Neutrophil (primary cell): ENCODE measurements around the gene POM121L2.
A peak's percentile ranks its signal among the peaks of the same experiment; 100 is the strongest.

ENCODE experiments used
- H3K27ac ChIP-seq: fragments of 200-600 bp; sonication (generic); 2 replicates; pipeline ENCODE4 v1.5.1; 2016; ENCODE audit warnings: mild to moderate bottlenecking, moderate library complexity
- H3K27me3 ChIP-seq: fragments of 200-600 bp; sonication (generic); 2 replicates; pipeline ENCODE4 v1.6.0; 2016; ENCODE audit warnings: mild to moderate bottlenecking
- H3K36me3 ChIP-seq: fragments of 200-600 bp; sonication (generic); 2 replicates; pipeline ENCODE4 v1.5.1; 2017
- H3K4me1 ChIP-seq, 2 experiments: fragments of 200-600 bp in 1 of 2; sonication (generic) in 1 of 2; 1 replicate in 1 of 2; 2 replicates in 1 of 2; pipeline versions ENCODE4 v1.5.1 to v1.6.1; 2013 to 2016; ENCODE audit warnings: low read depth in 1 of 2, low read length in 1 of 2, mild to moderate bottlenecking in 1 of 2, moderate library complexity in 1 of 2; ENCODE audit not compliant: control insufficient read depth in 1 of 2, insufficient read depth in 1 of 2
- H3K4me3 ChIP-seq, 2 experiments: fragments of 200-600 bp in 1 of 2; sonication (generic) in 1 of 2; 1 replicate in 1 of 2; 2 replicates in 1 of 2; pipeline ENCODE4 v1.5.1; 2013 to 2016; ENCODE audit warnings: low read depth in 1 of 2, low read length in 1 of 2, mild to moderate bottlenecking in 1 of 2, moderate library complexity in 1 of 2
- H3K9me3 ChIP-seq: fragments of 200-600 bp; sonication (generic); 2 replicates; pipeline ENCODE4 v1.5.1; 2016
- TF ChIP-seq, protein P1 (sequence below): fragments of 200-600 bp; sonication (generic); IDR thresholded peaks from 2 replicates; pipeline ENCODE4 v1.5.1; 2016; ENCODE audit warnings: antibody characterized with exemption

Gene POM121L2

GRCh38 chr6:27318973-27319372 lies 6.9 kb upstream of the POM121L2 start:
- Histone ChIP-seq H3K27me3 (peaks cover 48% of the 10 kb centered on the region), H3K27ac (no peak overlapping the region)
- TF ChIP-seq, protein P1, sequence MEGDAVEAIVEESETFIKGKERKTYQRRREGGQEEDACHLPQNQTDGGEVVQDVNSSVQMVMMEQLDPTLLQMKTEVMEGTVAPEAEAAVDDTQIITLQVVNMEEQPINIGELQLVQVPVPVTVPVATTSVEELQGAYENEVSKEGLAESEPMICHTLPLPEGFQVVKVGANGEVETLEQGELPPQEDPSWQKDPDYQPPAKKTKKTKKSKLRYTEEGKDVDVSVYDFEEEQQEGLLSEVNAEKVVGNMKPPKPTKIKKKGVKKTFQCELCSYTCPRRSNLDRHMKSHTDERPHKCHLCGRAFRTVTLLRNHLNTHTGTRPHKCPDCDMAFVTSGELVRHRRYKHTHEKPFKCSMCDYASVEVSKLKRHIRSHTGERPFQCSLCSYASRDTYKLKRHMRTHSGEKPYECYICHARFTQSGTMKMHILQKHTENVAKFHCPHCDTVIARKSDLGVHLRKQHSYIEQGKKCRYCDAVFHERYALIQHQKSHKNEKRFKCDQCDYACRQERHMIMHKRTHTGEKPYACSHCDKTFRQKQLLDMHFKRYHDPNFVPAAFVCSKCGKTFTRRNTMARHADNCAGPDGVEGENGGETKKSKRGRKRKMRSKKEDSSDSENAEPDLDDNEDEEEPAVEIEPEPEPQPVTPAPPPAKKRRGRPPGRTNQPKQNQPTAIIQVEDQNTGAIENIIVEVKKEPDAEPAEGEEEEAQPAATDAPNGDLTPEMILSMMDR = no peak

GRCh38 chr6:27314046-27314445 lies 2.0 kb upstream of the POM121L2 start:
- Histone ChIP-seq H3K27me3 (peaks cover 96% of the 10 kb centered on the region), H3K4me3 (no peak overlapping the region), H3K9me3 (no peaks in the 10 kb centered on the region), H3K27ac (no peak overlapping the region), H3K36me3 (no peaks in the 10 kb centered on the region), H3K4me1 (peaks cover 11 to 12% of the 10 kb centered on the region in 2 experiments)
- TF ChIP-seq, protein P1 = no peak

More at GRCh38 chr6:27318973-27319372, 6.9 kb upstream of the POM121L2 start:
- H3K4me1 ChIP-seq = no peaks in the 10 kb centered on the region
- no peak overlapping the region for H3K4me3 ChIP-seq
- H3K9me3 ChIP-seq = no peaks in the 10 kb centered on the region
- H3K36me3 ChIP-seq = no peaks in the 10 kb centered on the region

DNA sequence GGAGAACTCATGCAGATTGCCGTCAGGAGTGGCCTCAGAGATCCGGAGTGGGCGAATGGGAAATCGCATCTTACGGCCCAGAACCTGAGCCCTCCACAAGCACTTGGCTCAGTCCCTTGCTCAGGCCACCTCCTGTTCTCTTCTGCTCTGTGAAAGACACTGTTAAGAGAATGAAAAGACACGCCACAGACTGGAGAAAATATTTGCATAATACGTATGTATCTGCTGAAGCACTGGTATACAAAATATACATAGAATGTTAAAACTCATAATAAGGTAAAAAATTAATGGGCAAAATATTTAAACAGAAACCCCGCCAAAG lies 838 bp upstream of the POM121L2 start:
- Histone ChIP-seq H3K27ac (no peak overlapping the region), H3K36me3 (no peaks in the 10 kb centered on the region), H3K4me3 (peak overlapping the region in 1 of 2 experiments; percentile 32), H3K9me3 (no peaks in the 10 kb centered on the region), H3K4me1 (peaks cover 11 to 12% of the 10 kb centered on the region in 2 experiments), H3K27me3 (peaks cover 96% of the 10 kb centered on the region)
- TF ChIP-seq, protein P1 = no peak

- Histone ChIP-seq H3K4me3 (no peak overlapping the region), H3K4me1 (peaks cover 11 to 12% of the 10 kb centered on the region in 2 experiments), H3K27me3 (peaks cover 97% of the 10 kb centered on the region)
These were observed 297 bp downstream of the POM121L2 start for GRCh38 chr6:27311806-27312145.

GRCh38 chr6:27303613-27304272 lies 8.3 kb downstream of the POM121L2 start:
- H3K27ac ChIP-seq = no peak overlapping the region
- no peaks in the 10 kb centered on the region for H3K36me3 ChIP-seq
- no peaks in the 10 kb centered on the region for H3K9me3 ChIP-seq
- TF ChIP-seq, protein P1 = no peak
- no peak overlapping the region for H3K4me3 ChIP-seq
- H3K27me3 ChIP-seq = peaks cover 100% of the 10 kb centered on the region
- no peaks in the 10 kb centered on the region for H3K4me1 ChIP-seq

More at GRCh38 chr6:27311806-27312145, 297 bp downstream of the POM121L2 start:
- H3K9me3 ChIP-seq = no peaks in the 10 kb centered on the region
- no peaks in the 10 kb centered on the region for H3K36me3 ChIP-seq
- H3K27ac ChIP-seq = no peak overlapping the region
- TF ChIP-seq, protein P1 = no peak
